Measurements from ENCODE around the gene EHHADH. TPM values are rescaled to one million over a fixed set of nuclear protein-coding genes. Genes with fewer than 3 reads are reported as not detected.

The EHHADH gene
- total and polyA plus RNA-seq, 2 of the 13 experiments (the other 11 are each of a cell fraction or from before 2014, with no cell fraction given), result 14.5 to 38.9 TPM

GRCh38 chr3:185152410-185153170 lies 101.3 kb downstream of the EHHADH start, which contains the start of gene C3orf70 (continued):
- TF ChIP-seq ZBTB39 (CRISPR knock-in tag; IDR thresholded peaks at IDR 0.05), result no peak
- TF ChIP-seq ELF1 (CRISPR knock-in tag; IDR thresholded peaks at IDR 0.05), result no peak
- TF ChIP-seq CHCHD3 (CRISPR knock-in tag; IDR thresholded peaks at IDR 0.05), result peak; percentile 73; the same call in 1 of the 2 replicates
- TF ChIP-seq ZBTB34 (CRISPR knock-in tag; IDR thresholded peaks at IDR 0.05), result no peak; the same call in 1 of the 2 replicates
- TF ChIP-seq REL (CRISPR knock-in tag; conservative IDR thresholded peaks at IDR 0.05), result peak; percentile 82; the same call in 1 of the 2 replicates
- TF ChIP-seq ZFP41 (CRISPR knock-in tag; IDR thresholded peaks at IDR 0.05; ENCODE audit: borderline replicate concordance), result peak; percentile 48; the same call in 1 of the 2 replicates
- no peak for TF ChIP-seq KDM4B (CRISPR knock-in tag; IDR thresholded peaks at IDR 0.05)
- TF ChIP-seq KDM2A (CRISPR knock-in tag; IDR thresholded peaks at IDR 0.05; ENCODE audit: borderline replicate concordance, low read depth), result no peak
- TF ChIP-seq SRY (CRISPR knock-in tag; IDR thresholded peaks at IDR 0.05), result 0 out of 2 replicates have a peak, but pooled peaks have one; percentile 41
- TF ChIP-seq JUN (CRISPR knock-in tag; IDR thresholded peaks at IDR 0.05), result no peak
- TF ChIP-seq ZNF142 (CRISPR knock-in tag; IDR thresholded peaks at IDR 0.05), result peak; percentile 72
- no peak for TF ChIP-seq CBFB (CRISPR knock-in tag; IDR thresholded peaks at IDR 0.05)
- TF ChIP-seq ZKSCAN1 (IDR thresholded peaks at IDR 0.05; ENCODE audit: low read length), result no peak
- no peak for TF ChIP-seq SP140L (CRISPR knock-in tag; IDR thresholded peaks at IDR 0.05; ENCODE audit: borderline replicate concordance)
- TF ChIP-seq ZNF766 (CRISPR knock-in tag; IDR thresholded peaks at IDR 0.05; ENCODE audit: borderline replicate concordance), result no peak
- TF ChIP-seq ZNF776 (CRISPR knock-in tag; IDR thresholded peaks at IDR 0.05), result no peak; the same call in 1 of the 2 replicates
- no peak for TF ChIP-seq ATF6 (CRISPR knock-in tag; conservative IDR thresholded peaks at IDR 0.05)
- no peak for TF ChIP-seq HOXA5 (CRISPR knock-in tag; IDR thresholded peaks at IDR 0.05)
